CD8-positive, alpha-beta memory T cell (primary cell): ENCODE results near the gene PSAP. TPM values are rescaled to one million over a fixed set of nuclear protein-coding genes. Genes with fewer than 3 reads are reported as not detected.

ENCODE experiments used
- CTCF ChIA-PET: fragments of 350-600 bp; sonication (Branson Sonifier 250); formaldehyde crosslinking; loops from one replicate; lab custom pipeline; 2021; ENCODE audit warnings: antibody characterized with exemption; lab: Charles Lee
- POLR2A ChIA-PET: fragments of 350-600 bp; sonication (Branson Sonifier 250); formaldehyde crosslinking; loops from one replicate; lab custom pipeline; 2021; ENCODE audit warnings: antibody characterized with exemption; lab: Charles Lee
- DNase-seq, 5 donors: peaks; one replicate each; pipeline versions ENCODE4 v3.0.0 to v3.0.0-alpha.2; 2020 to 2022; ENCODE audit warnings: mixed read lengths in 1 of 5
- H3K27ac ChIP-seq: one replicate; pipeline ENCODE4 v1.7.0; 2013; ENCODE audit warnings: low read depth, mild to moderate bottlenecking, low read length, moderate library complexity
- H3K27me3 ChIP-seq: 2 replicates; pipeline ENCODE4 v1.7.0; 2013; ENCODE audit warnings: low read length, mild to moderate bottlenecking; ENCODE audit not compliant: insufficient read depth, poor library complexity, severe bottlenecking
- H3K36me3 ChIP-seq: 2 replicates; pipeline ENCODE4 v1.7.0; 2013; ENCODE audit warnings: mild to moderate bottlenecking, low read length, moderate library complexity; ENCODE audit not compliant: insufficient read depth
- H3K4me1 ChIP-seq: 2 replicates; pipeline ENCODE4 v1.7.0; 2013; ENCODE audit warnings: mild to moderate bottlenecking, low read length, moderate library complexity; ENCODE audit not compliant: insufficient read depth
- H3K4me3 ChIP-seq: 2 replicates; pipeline ENCODE4 v1.7.0; 2013; ENCODE audit warnings: mild to moderate bottlenecking, low read length
- H3K9me3 ChIP-seq: 2 replicates; pipeline ENCODE4 v1.7.0; 2013; ENCODE audit warnings: mild to moderate bottlenecking, low read length
- H3K27ac Mint-ChIP-seq, 8 donors: one replicate each; pipeline ENCODE4 v1.8.0; 2020 to 2021; ENCODE audit warnings: mixed read lengths in 8 of 8, mild to moderate bottlenecking in 6 of 8, inconsistent platforms in 3 of 8, moderate library complexity in 3 of 8
- H3K27me3 Mint-ChIP-seq, 2 donors: one replicate each; pipeline ENCODE4 v1.8.0; 2020 to 2021; ENCODE audit warnings: mixed read lengths in 2 of 2, mild to moderate bottlenecking in 1 of 2, moderate library complexity in 1 of 2
- H3K36me3 Mint-ChIP-seq, 3 donors: one replicate each; pipeline ENCODE4 v1.8.0; 2020 to 2021; ENCODE audit warnings: mixed read lengths in 3 of 3, inconsistent platforms in 1 of 3, mild to moderate bottlenecking in 1 of 3
- H3K4me1 Mint-ChIP-seq, 3 donors: one replicate each; pipeline ENCODE4 v1.8.0; 2020 to 2021; ENCODE audit warnings: mixed read lengths in 3 of 3, inconsistent platforms in 1 of 3, mild to moderate bottlenecking in 1 of 3
- H3K4me3 Mint-ChIP-seq, 7 donors: one replicate each; pipeline ENCODE4 v1.8.0; 2020 to 2021; ENCODE audit warnings: mixed read lengths in 7 of 7, mild to moderate bottlenecking in 6 of 7, moderate library complexity in 4 of 7, inconsistent platforms in 2 of 7
- H3K9me3 Mint-ChIP-seq, 5 donors: one replicate each; pipeline ENCODE4 v1.8.0; 2020 to 2022; ENCODE audit warnings: mixed read lengths in 5 of 5, mild to moderate bottlenecking in 3 of 5, moderate library complexity in 2 of 5, inconsistent platforms in 1 of 5
- polyA plus RNA-seq: library from polyadenylated mRNA; unstranded; fragments of 300-500 nt; fragmentation: Illumina TruSeq; gene quantifications from one replicate; pipeline ENCODE4 v1.2.3, GENCODE V29; 2021
- total RNA-seq, 2 experiments: library from RNA; stranded (reverse); gene quantifications; one replicate each; pipeline ENCODE4 v1.2.3, GENCODE V29; 2021

The PSAP gene
- total and polyA plus RNA-seq, 3 experiments from 2014 or later = 115 to 432 (median 119) TPM

GRCh38 chr10:71805776-71806703, 45.0 kb downstream of the PSAP start:
- Mint-ChIP-seq H3K27ac (no peak overlapping the region), H3K36me3 (peaks cover 0 to 5% (median 4%) of the 10 kb centered on the region in 3 donors), H3K9me3 (no peaks in the 10 kb centered on the region), H3K27me3 (peaks cover 0 to 1% of the 10 kb centered on the region in 2 donors), H3K4me1 (no peaks in the 10 kb centered on the region), H3K4me3 (no peak overlapping the region)
- no peaks in the 10 kb centered on the region for H3K27me3 ChIP-seq
- POLR2A ChIA-PET = no interaction called here
- H3K27ac ChIP-seq = no peak overlapping the region
- H3K4me3 ChIP-seq = no peak overlapping the region
- CTCF ChIA-PET = interaction anchor here (1.2 to 2.2 kb wide), 4 partner anchors 33 to 487 kb away, joined by 5 read pairs; partner anchors contain the start of genes SLC29A3 and VSIR
- H3K4me1 ChIP-seq = no peaks in the 10 kb centered on the region
- peak in 1 of 5 donors; percentile 42 for DNase-seq
- H3K36me3 ChIP-seq = no peaks in the 10 kb centered on the region
- H3K9me3 ChIP-seq = no peaks in the 10 kb centered on the region

- no peaks in the 10 kb centered on the region for H3K36me3 ChIP-seq
- no peak overlapping the region for H3K4me3 ChIP-seq
- no peak overlapping the region for H3K27ac ChIP-seq
- Mint-ChIP-seq H3K4me3 (no peak overlapping the region), H3K27me3 (peaks cover 0 to 1% of the 10 kb centered on the region in 2 donors), H3K36me3 (peaks cover 0 to 5% (median 4%) of the 10 kb centered on the region in 3 donors), H3K9me3 (no peaks in the 10 kb centered on the region), H3K4me1 (no peaks in the 10 kb centered on the region), H3K27ac (peak overlapping the region in 2 of 8 donors; percentile 26 to 31)
- ChIA-PET POLR2A (interaction anchor here (0.7 kb wide), 1 partner anchor 80 kb away, joined by 4 read pairs; no protein-coding TSS in a partner anchor), CTCF (interaction anchor here (1.3 to 2.2 kb wide), 2 partner anchors 8 to 31 kb away, joined by 3 to 5 read pairs; partner anchors contain the start of gene VSIR)
- peak in 1 of 5 donors; percentile 7 for DNase-seq
- H3K4me1 ChIP-seq = no peaks in the 10 kb centered on the region
- no peaks in the 10 kb centered on the region for H3K27me3 ChIP-seq
- H3K9me3 ChIP-seq = no peaks in the 10 kb centered on the region
Observed at GRCh38 chr10:71804077-71804476, 47.0 kb downstream of the PSAP start.

GRCh38 chr10:71802715-71803488, 48.1 kb downstream of the PSAP start:
- H3K36me3 Mint-ChIP-seq = peaks cover 0 to 4% (median under 1%) of the 10 kb centered on the region in 3 donors
- ChIA-PET POLR2A (interaction anchor here (0.5 to 0.7 kb wide), 2 partner anchors 181 to 407 kb away, joined by 3 read pairs; no protein-coding TSS in a partner anchor), CTCF (interaction anchor here (1.3 kb wide), 1 partner anchor 9 kb away, joined by 3 read pairs; no protein-coding TSS in a partner anchor)
- no peak overlapping the region for H3K27ac ChIP-seq
- no peaks in the 10 kb centered on the region for H3K27me3 ChIP-seq
- H3K9me3 Mint-ChIP-seq = no peaks in the 10 kb centered on the region
- H3K27ac Mint-ChIP-seq = no peak overlapping the region
- no peaks in the 10 kb centered on the region for H3K9me3 ChIP-seq
- H3K4me1 ChIP-seq = no peaks in the 10 kb centered on the region
- no peak overlapping the region for H3K4me3 Mint-ChIP-seq
- peaks cover 0 to 1% of the 10 kb centered on the region in 2 donors for H3K27me3 Mint-ChIP-seq
- peaks cover 0 to under 1% (median 0%) of the 10 kb centered on the region in 3 donors for H3K4me1 Mint-ChIP-seq
- no peaks in the 10 kb centered on the region for H3K36me3 ChIP-seq
- no peak overlapping the region for H3K4me3 ChIP-seq
- peak in 1 of 5 donors; percentile 31 for DNase-seq

GRCh38 chr10:71802235-71802634, 48.8 kb downstream of the PSAP start:
- Histone ChIP-seq H3K27me3 (no peaks in the 10 kb centered on the region), H3K36me3 (no peaks in the 10 kb centered on the region), H3K4me1 (peaks cover 4% of the 10 kb centered on the region), H3K4me3 (no peak overlapping the region), H3K9me3 (no peaks in the 10 kb centered on the region), H3K27ac (no peak overlapping the region)
- Mint-ChIP-seq H3K27me3 (peaks cover 0 to 1% of the 10 kb centered on the region in 2 donors), H3K4me3 (no peak overlapping the region), H3K36me3 (peaks cover 0 to 4% (median 0%) of the 10 kb centered on the region in 3 donors), H3K27ac (peak overlapping the region in 1 of 8 donors; percentile 38), H3K9me3 (no peaks in the 10 kb centered on the region), H3K4me1 (peaks cover 3 to 7% (median 5%) of the 10 kb centered on the region in 3 donors)
- DNase-seq = no peak
- ChIA-PET CTCF (no interaction called here), POLR2A (interaction anchor here (0.5 kb wide), 1 partner anchor 313 kb away, joined by 4 read pairs; no protein-coding TSS in a partner anchor)

- no peaks in the 10 kb centered on the region for H3K27me3 ChIP-seq
- no peak overlapping the region for H3K27ac ChIP-seq
- no peak overlapping the region for H3K27ac Mint-ChIP-seq
- no peak overlapping the region for H3K4me3 ChIP-seq
- no peak overlapping the region for H3K4me3 Mint-ChIP-seq
- H3K36me3 Mint-ChIP-seq = peaks cover 0 to 4% (median 0%) of the 10 kb centered on the region in 3 donors
- CTCF ChIA-PET = interaction anchor here (0.9 to 1.6 kb wide), 2 partner anchors 10 to 28 kb away, joined by 3 to 4 read pairs; no protein-coding TSS in a partner anchor
- DNase-seq = no peak
- H3K4me1 ChIP-seq = peaks cover 8% of the 10 kb centered on the region
- no peaks in the 10 kb centered on the region for H3K27me3 Mint-ChIP-seq
- no peaks in the 10 kb centered on the region for H3K36me3 ChIP-seq
- POLR2A ChIA-PET = no interaction called here
- H3K4me1 Mint-ChIP-seq = peaks cover 12 to 15% (median 13%) of the 10 kb centered on the region in 3 donors
- no peaks in the 10 kb centered on the region for H3K9me3 ChIP-seq
- no peaks in the 10 kb centered on the region for H3K9me3 Mint-ChIP-seq
Observed at GRCh38 chr10:71801361-71801760, 49.7 kb downstream of the PSAP start.

- Histone ChIP-seq H3K27ac (no peak overlapping the region), H3K4me1 (peaks cover 8% of the 10 kb centered on the region), H3K36me3 (no peaks in the 10 kb centered on the region), H3K4me3 (no peak overlapping the region), H3K27me3 (no peaks in the 10 kb centered on the region), H3K9me3 (no peaks in the 10 kb centered on the region)
- Mint-ChIP-seq H3K4me3 (no peak overlapping the region), H3K9me3 (no peaks in the 10 kb centered on the region), H3K27ac (peak overlapping the region in 1 of 8 donors; percentile 5), H3K27me3 (peaks cover 0 to 2% of the 10 kb centered on the region in 2 donors), H3K36me3 (peaks cover 0 to 4% (median under 1%) of the 10 kb centered on the region in 3 donors), H3K4me1 (peaks cover 12 to 15% (median 13%) of the 10 kb centered on the region in 3 donors)
- POLR2A ChIA-PET = no interaction called here
- no peak for DNase-seq
- CTCF ChIA-PET = no interaction called here
Observed at GRCh38 chr10:71799608-71800453, 51.2 kb downstream of the PSAP start.

DNA sequence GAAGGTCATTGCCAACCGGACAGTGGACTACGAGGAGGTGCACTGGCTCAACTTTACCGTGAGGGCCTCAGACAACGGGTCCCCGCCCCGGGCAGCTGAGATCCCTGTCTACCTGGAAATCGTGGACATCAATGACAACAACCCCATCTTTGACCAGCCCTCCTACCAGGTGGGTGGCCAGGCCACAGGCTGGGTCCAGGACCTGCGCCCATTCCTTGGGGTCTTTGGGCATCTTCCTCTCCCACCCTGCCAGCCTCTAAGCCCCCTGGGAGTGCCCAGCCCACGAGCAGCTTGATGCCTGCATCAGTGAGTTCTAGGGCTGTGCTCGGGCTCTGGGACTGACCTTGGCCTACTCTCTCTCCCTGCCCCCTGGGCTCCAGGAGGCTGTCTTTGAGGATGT, 51.9 kb downstream of the PSAP start:
- no peak for DNase-seq
- no peak overlapping the region for H3K4me3 Mint-ChIP-seq
- Histone ChIP-seq H3K27ac (no peak overlapping the region), H3K27me3 (no peaks in the 10 kb centered on the region), H3K4me1 (peaks cover 8% of the 10 kb centered on the region), H3K9me3 (no peaks in the 10 kb centered on the region), H3K4me3 (no peak overlapping the region), H3K36me3 (no peaks in the 10 kb centered on the region)
- POLR2A ChIA-PET = no interaction called here
- H3K9me3 Mint-ChIP-seq = no peaks in the 10 kb centered on the region
- no peak overlapping the region for H3K27ac Mint-ChIP-seq
- CTCF ChIA-PET = no interaction called here
- peaks cover 0 to 2% of the 10 kb centered on the region in 2 donors for H3K27me3 Mint-ChIP-seq
- peaks cover 0 to 7% (median 4%) of the 10 kb centered on the region in 3 donors for H3K36me3 Mint-ChIP-seq
- peaks cover 12 to 15% (median 13%) of the 10 kb centered on the region in 3 donors for H3K4me1 Mint-ChIP-seq
